T-helper 2 cell treated with Interferon-gamma antibody and Interleukin-4, amounts not matched to agents 5 μg/mL and 100 μg/mL, for 36 hours (primary cell): ENCODE data around the gene ZNF12.

Experiments
- DNase-seq: peaks from one replicate; pipeline ENCODE4 v3.0.0; 2021; ENCODE audit warnings: low spot score
- H3K27ac Mint-ChIP-seq: one replicate; pipeline ENCODE4 v1.8.0; 2021; ENCODE audit warnings: mild to moderate bottlenecking, mixed read lengths
- H3K27me3 Mint-ChIP-seq: one replicate; pipeline ENCODE4 v1.8.0; 2021; ENCODE audit warnings: low read depth, mixed read lengths
- H3K36me3 Mint-ChIP-seq: one replicate; pipeline ENCODE4 v1.8.0; 2021; ENCODE audit warnings: low read depth, mixed read lengths
- H3K4me1 Mint-ChIP-seq: one replicate; pipeline ENCODE4 v1.8.0; 2021; ENCODE audit warnings: low read depth, mixed read lengths
- H3K4me3 Mint-ChIP-seq: one replicate; pipeline ENCODE4 v1.8.0; 2022; ENCODE audit warnings: mild to moderate bottlenecking, moderate library complexity, mixed read lengths
- H3K9me3 Mint-ChIP-seq: one replicate; pipeline ENCODE4 v1.8.0; 2021; ENCODE audit warnings: mixed read lengths

Gene ZNF12

GRCh38 chr7:6655636-6656385 lies 50.9 kb downstream of the ZNF12 start:
- H3K27me3 Mint-ChIP-seq, result no peaks in the 10 kb centered on the region
- H3K9me3 Mint-ChIP-seq, result peaks cover 1% of the 10 kb centered on the region
- DNase-seq, result no peak
- peaks cover 25% of the 10 kb centered on the region for H3K36me3 Mint-ChIP-seq
- no peaks in the 10 kb centered on the region for H3K4me1 Mint-ChIP-seq
- no peak overlapping the region for H3K27ac Mint-ChIP-seq
- H3K4me3 Mint-ChIP-seq, result no peak overlapping the region

- Mint-ChIP-seq H3K4me1 (no peaks in the 10 kb centered on the region), H3K9me3 (peaks cover 5% of the 10 kb centered on the region), H3K27ac (no peak overlapping the region), H3K27me3 (no peaks in the 10 kb centered on the region), H3K4me3 (no peak overlapping the region), H3K36me3 (peaks cover 33% of the 10 kb centered on the region)
- no peak for DNase-seq
Measured at GRCh38 chr7:6654842-6655610, 51.7 kb downstream of the ZNF12 start.

GRCh38 chr7:6654113-6654841 lies 52.5 kb downstream of the ZNF12 start:
- Mint-ChIP-seq H3K4me3 (no peak overlapping the region), H3K9me3 (peaks cover 5% of the 10 kb centered on the region), H3K27ac (no peak overlapping the region), H3K27me3 (no peaks in the 10 kb centered on the region), H3K4me1 (no peaks in the 10 kb centered on the region), H3K36me3 (peaks cover 41% of the 10 kb centered on the region)
- DNase-seq, result no peak

GRCh38 chr7:6653071-6654003 lies 53.4 kb downstream of the ZNF12 start:
- DNase-seq, result no peak
- Mint-ChIP-seq H3K27ac (no peak overlapping the region), H3K36me3 (peaks cover 47% of the 10 kb centered on the region), H3K27me3 (no peaks in the 10 kb centered on the region), H3K9me3 (peaks cover 5% of the 10 kb centered on the region), H3K4me3 (no peak overlapping the region), H3K4me1 (no peaks in the 10 kb centered on the region)

- Mint-ChIP-seq H3K36me3 (peaks cover 50% of the 10 kb centered on the region), H3K4me3 (no peak overlapping the region), H3K27me3 (no peaks in the 10 kb centered on the region), H3K4me1 (no peaks in the 10 kb centered on the region), H3K9me3 (peaks cover 5% of the 10 kb centered on the region), H3K27ac (no peak overlapping the region)
- no peak for DNase-seq
Measured at GRCh38 chr7:6652446-6653011, 54.2 kb downstream of the ZNF12 start.

GRCh38 chr7:6651851-6652445 lies 54.8 kb downstream of the ZNF12 start:
- no peak overlapping the region for H3K4me3 Mint-ChIP-seq
- no peak for DNase-seq
- no peaks in the 10 kb centered on the region for H3K27me3 Mint-ChIP-seq
- peaks cover 5% of the 10 kb centered on the region for H3K9me3 Mint-ChIP-seq
- H3K36me3 Mint-ChIP-seq, result peaks cover 55% of the 10 kb centered on the region
- H3K27ac Mint-ChIP-seq, result no peak overlapping the region
- no peaks in the 10 kb centered on the region for H3K4me1 Mint-ChIP-seq

GRCh38 chr7:6650521-6651011 lies 56.2 kb downstream of the ZNF12 start:
- Mint-ChIP-seq H3K4me1 (no peaks in the 10 kb centered on the region), H3K4me3 (no peak overlapping the region), H3K36me3 (peaks cover 66% of the 10 kb centered on the region), H3K27me3 (no peaks in the 10 kb centered on the region), H3K9me3 (peaks cover 5% of the 10 kb centered on the region), H3K27ac (no peak overlapping the region)
- DNase-seq, result no peak

GRCh38 chr7:6650086-6650485 lies 56.7 kb downstream of the ZNF12 start:
- Mint-ChIP-seq H3K27me3 (no peaks in the 10 kb centered on the region), H3K36me3 (peaks cover 62% of the 10 kb centered on the region), H3K4me3 (no peak overlapping the region), H3K9me3 (peaks cover 5% of the 10 kb centered on the region), H3K4me1 (no peaks in the 10 kb centered on the region), H3K27ac (no peak overlapping the region)
- DNase-seq, result no peak

GRCh38 chr7:6649241-6649961 lies 57.3 kb downstream of the ZNF12 start:
- Mint-ChIP-seq H3K4me1 (no peaks in the 10 kb centered on the region), H3K27ac (no peak overlapping the region), H3K36me3 (peaks cover 62% of the 10 kb centered on the region), H3K27me3 (no peaks in the 10 kb centered on the region), H3K4me3 (no peak overlapping the region), H3K9me3 (peaks cover 5% of the 10 kb centered on the region)
- no peak for DNase-seq

- peaks cover 5% of the 10 kb centered on the region for H3K9me3 Mint-ChIP-seq
- no peaks in the 10 kb centered on the region for H3K4me1 Mint-ChIP-seq
- H3K4me3 Mint-ChIP-seq, result no peak overlapping the region
- H3K27me3 Mint-ChIP-seq, result no peaks in the 10 kb centered on the region
- peaks cover 66% of the 10 kb centered on the region for H3K36me3 Mint-ChIP-seq
- no peak overlapping the region for H3K27ac Mint-ChIP-seq
- DNase-seq, result no peak
Measured at GRCh38 chr7:6648815-6649104, 58.0 kb downstream of the ZNF12 start.

- peaks cover 5% of the 10 kb centered on the region for H3K9me3 Mint-ChIP-seq
- H3K27ac Mint-ChIP-seq, result no peak overlapping the region
- no peak overlapping the region for H3K4me3 Mint-ChIP-seq
- H3K36me3 Mint-ChIP-seq, result peaks cover 70% of the 10 kb centered on the region
- DNase-seq, result no peak
- no peaks in the 10 kb centered on the region for H3K27me3 Mint-ChIP-seq
- no peaks in the 10 kb centered on the region for H3K4me1 Mint-ChIP-seq
Measured at GRCh38 chr7:6648066-6648814, 58.5 kb downstream of the ZNF12 start.

GRCh38 chr7:6647541-6647940 lies 59.2 kb downstream of the ZNF12 start:
- Mint-ChIP-seq H3K36me3 (peaks cover 70% of the 10 kb centered on the region), H3K27ac (no peak overlapping the region), H3K4me3 (no peak overlapping the region), H3K4me1 (no peaks in the 10 kb centered on the region), H3K9me3 (peaks cover 5% of the 10 kb centered on the region), H3K27me3 (no peaks in the 10 kb centered on the region)
- no peak for DNase-seq
